Trophoblast cell (in vitro differentiated cells and primary cell): ENCODE results near the gene GPD1.

Experiments
- DNase-seq, 2 donors: peaks; one replicate each; pipeline ENCODE4 v3.0.0-alpha.2; 2016
- H2AFZ ChIP-seq: 2 replicates; pipeline ENCODE4 v1.6.1; 2013; ENCODE audit warnings: low read length, moderate library complexity, mild to moderate bottlenecking; ENCODE audit not compliant: insufficient read depth, poor library complexity
- H2AK5ac ChIP-seq: 2 replicates; pipeline ENCODE4 v1.6.1; 2013; ENCODE audit warnings: mild to moderate bottlenecking, low read length
- H2BK120ac ChIP-seq: 2 replicates; pipeline ENCODE4 v1.6.1; 2013; ENCODE audit warnings: low read length, mild to moderate bottlenecking, moderate library complexity; ENCODE audit not compliant: insufficient read depth, poor library complexity
- H2BK12ac ChIP-seq: 2 replicates; pipeline ENCODE4 v1.6.1; 2013; ENCODE audit warnings: mild to moderate bottlenecking, low read length, moderate library complexity
- H2BK5ac ChIP-seq: 2 replicates; pipeline ENCODE4 v1.6.1; 2013; ENCODE audit warnings: low read length, low read depth, moderate library complexity, mild to moderate bottlenecking; ENCODE audit not compliant: poor library complexity
- H3K14ac ChIP-seq: 2 replicates; pipeline ENCODE4 v1.6.1; 2013; ENCODE audit warnings: mild to moderate bottlenecking, low read length
- H3K18ac ChIP-seq: 2 replicates; pipeline ENCODE4 v1.6.1; 2013; ENCODE audit warnings: mild to moderate bottlenecking, low read length
- H3K23ac ChIP-seq: 2 replicates; pipeline ENCODE4 v1.6.1; 2013; ENCODE audit warnings: low read length
- H3K27ac ChIP-seq: 2 replicates; pipeline ENCODE4 v1.5.1; 2013; ENCODE audit warnings: low read depth, mild to moderate bottlenecking, inconsistent platforms, low read length, moderate library complexity
- H3K27me3 ChIP-seq: 2 replicates; pipeline ENCODE4 v1.6.1; 2013; ENCODE audit warnings: inconsistent platforms, mild to moderate bottlenecking, low read length, moderate library complexity; ENCODE audit not compliant: insufficient read depth
- H3K36me3 ChIP-seq, 2 experiments: 1 replicate in 1 of 2; 2 replicates in 1 of 2; pipeline ENCODE4 v1.6.1; 2013; ENCODE audit warnings: low read length in 2 of 2, mild to moderate bottlenecking in 2 of 2, moderate library complexity in 1 of 2; ENCODE audit not compliant: insufficient read depth in 2 of 2, control insufficient read depth in 1 of 2
- H3K4ac ChIP-seq: 2 replicates; pipeline ENCODE4 v1.6.1; 2013; ENCODE audit warnings: low read depth, mild to moderate bottlenecking, low read length, moderate library complexity
- H3K4me1 ChIP-seq, 2 experiments: 1 replicate in 1 of 2; 2 replicates in 1 of 2; pipeline ENCODE4 v1.6.1; 2013; ENCODE audit warnings: low read length in 2 of 2, mild to moderate bottlenecking in 2 of 2, moderate library complexity in 1 of 2; ENCODE audit not compliant: insufficient read depth in 2 of 2, control insufficient read depth in 1 of 2
- H3K4me2 ChIP-seq: 2 replicates; pipeline ENCODE4 v1.6.1; 2013; ENCODE audit warnings: inconsistent platforms, mild to moderate bottlenecking, low read length, moderate library complexity
- H3K4me3 ChIP-seq: 2 replicates; pipeline ENCODE4 v1.5.1; 2013; ENCODE audit warnings: mild to moderate bottlenecking, low read depth, low read length, inconsistent platforms
- H3K79me1 ChIP-seq: one replicate; pipeline ENCODE4 v1.6.1; 2013; ENCODE audit warnings: low read length
- H3K79me2 ChIP-seq: 2 replicates; pipeline ENCODE4 v1.6.1; 2013; ENCODE audit warnings: low read length, mild to moderate bottlenecking; ENCODE audit not compliant: control insufficient read depth, insufficient read depth, poor library complexity
- H3K9ac ChIP-seq: 2 replicates; pipeline ENCODE4 v1.6.1; 2013; ENCODE audit warnings: mild to moderate bottlenecking, low read length
- H3K9me3 ChIP-seq: 2 replicates; pipeline ENCODE4 v1.6.1; 2013; ENCODE audit warnings: low read depth, mild to moderate bottlenecking, control low read depth, inconsistent platforms, low read length; ENCODE audit not compliant: insufficient read depth
- H4K12ac ChIP-seq: 2 replicates; pipeline ENCODE4 v1.6.1; 2013; ENCODE audit warnings: low read depth, mild to moderate bottlenecking, low read length, moderate library complexity
- H4K8ac ChIP-seq: 2 replicates; pipeline ENCODE4 v1.6.1; 2013; ENCODE audit warnings: low read depth, mild to moderate bottlenecking, low read length, moderate library complexity
- H4K91ac ChIP-seq: one replicate; pipeline ENCODE4 v1.6.1; 2013; ENCODE audit warnings: low read depth, mild to moderate bottlenecking, low read length, moderate library complexity
- WGBS: extraction: QIAGEN DNeasy Blood & Tissue Kit; methylation state at CpG from one replicate; pipeline ENCODE4 v1.1.7; 2013; ENCODE audit warnings: missing lambda C conversion rate; ENCODE audit not compliant: insufficient read length, insufficient coverage; ENCODE audit errors: extremely low coverage; 5-methylcytosine and 5-hydroxymethylcytosine counted together

The GPD1 gene

DNA sequence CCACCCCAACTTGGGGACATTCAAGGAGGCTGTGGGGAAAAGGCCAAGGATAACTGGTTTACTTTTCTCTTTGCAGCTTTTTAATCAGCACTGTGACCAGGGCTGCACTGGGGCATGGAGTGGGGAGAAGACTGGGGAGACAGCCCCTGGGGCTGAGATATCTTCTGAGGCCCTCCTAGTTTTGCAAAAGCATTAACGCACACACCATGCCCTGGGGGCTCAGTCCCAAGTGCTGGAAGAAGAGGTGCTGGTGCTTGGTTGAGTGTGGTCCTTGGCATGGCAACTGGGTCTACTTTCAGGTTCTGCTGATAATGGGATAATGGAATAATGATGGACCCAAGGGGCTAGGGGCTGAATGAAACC lies 28.0 kb upstream of the GPD1 start:
- H3K23ac ChIP-seq = no peak overlapping the region
- no peak overlapping the region for H3K18ac ChIP-seq
- no peak overlapping the region for H3K4me2 ChIP-seq
- no peak overlapping the region for H4K12ac ChIP-seq
- no peaks in the 10 kb centered on the region for H3K36me3 ChIP-seq
- H4K8ac ChIP-seq = no peak overlapping the region
- WGBS = no CpG with 5 or more reads among the region's 1 CpG
- H3K79me1 ChIP-seq = no peaks in the 10 kb centered on the region
- H2AK5ac ChIP-seq = no peak overlapping the region
- no peaks in the 10 kb centered on the region for H3K27me3 ChIP-seq
- H3K4me3 ChIP-seq = no peak overlapping the region
- H2BK120ac ChIP-seq = no peak overlapping the region
- H3K79me2 ChIP-seq = no peaks in the 10 kb centered on the region
- no peaks in the 10 kb centered on the region for H3K9me3 ChIP-seq
- H3K9ac ChIP-seq = no peak overlapping the region
- H4K91ac ChIP-seq = no peak overlapping the region
- DNase-seq = no peak
- H3K4ac ChIP-seq = no peak overlapping the region
- no peak overlapping the region for H3K27ac ChIP-seq
- no peak overlapping the region for H3K14ac ChIP-seq
- no peak overlapping the region for H2BK12ac ChIP-seq
- no peak overlapping the region for H2BK5ac ChIP-seq
- peaks cover 2% of the 10 kb centered on the region in 2 experiments for H3K4me1 ChIP-seq
- no peak overlapping the region for H2AFZ ChIP-seq

DNA sequence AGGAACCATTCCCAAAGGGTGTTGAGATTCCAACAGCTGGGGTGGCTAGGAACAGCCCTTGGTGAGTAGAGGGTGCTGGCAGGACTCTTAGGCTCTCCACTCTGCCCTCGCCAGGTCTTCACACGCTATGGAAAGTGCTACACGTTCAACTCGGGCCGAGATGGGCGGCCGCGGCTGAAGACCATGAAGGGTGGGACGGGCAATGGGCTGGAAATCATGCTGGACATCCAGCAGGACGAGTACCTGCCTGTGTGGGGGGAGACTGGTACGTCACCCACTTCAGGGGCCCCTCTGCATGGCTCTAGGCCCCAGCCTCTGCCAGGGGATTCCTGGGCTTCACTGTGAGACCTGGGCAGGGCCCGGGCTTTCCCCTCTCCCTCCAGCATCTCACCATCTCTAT lies 26.7 kb upstream of the GPD1 start:
- no CpG with 5 or more reads among the region's 12 CpGs for WGBS
- Histone ChIP-seq H3K79me1 (no peaks in the 10 kb centered on the region), H2BK120ac (no peak overlapping the region), H4K12ac (no peak overlapping the region), H3K23ac (no peak overlapping the region), H3K18ac (no peak overlapping the region), H3K4me3 (no peak overlapping the region), H3K27me3 (no peaks in the 10 kb centered on the region), H3K4me2 (no peak overlapping the region), H4K91ac (no peak overlapping the region), H3K27ac (no peak overlapping the region), H3K4me1 (peaks cover 2% of the 10 kb centered on the region in 2 experiments), H2BK5ac (no peak overlapping the region), H3K36me3 (no peaks in the 10 kb centered on the region), H2AK5ac (no peak overlapping the region), H3K79me2 (no peaks in the 10 kb centered on the region), H3K9ac (no peak overlapping the region), H2AFZ (no peak overlapping the region), H3K9me3 (peaks cover 2% of the 10 kb centered on the region), H4K8ac (no peak overlapping the region), H2BK12ac (no peak overlapping the region), H3K4ac (no peak overlapping the region), H3K14ac (no peak overlapping the region)
- no peak for DNase-seq

DNA sequence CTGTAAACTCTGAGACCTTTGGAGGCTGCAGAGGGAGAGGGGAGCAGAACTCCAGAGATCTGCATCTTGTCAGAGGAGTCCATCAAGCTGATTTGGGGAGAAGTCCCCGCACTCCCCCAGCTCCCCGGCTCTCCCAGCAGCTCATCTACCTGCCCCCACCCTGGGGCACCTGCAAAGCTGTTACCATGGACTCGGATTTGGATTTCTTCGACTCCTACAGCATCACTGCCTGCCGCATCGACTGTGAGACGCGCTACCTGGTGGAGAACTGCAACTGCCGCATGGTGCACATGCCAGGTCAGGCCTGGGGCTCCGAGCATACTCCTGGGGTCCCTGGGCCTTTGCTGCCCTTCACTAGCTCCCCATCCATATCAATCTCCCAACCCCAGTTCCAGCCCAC lies 25.5 kb upstream of the GPD1 start:
- no peak for DNase-seq
- H4K91ac ChIP-seq = no peak overlapping the region
- WGBS = no CpG with 5 or more reads among the region's 10 CpGs
- no peaks in the 10 kb centered on the region for H3K79me2 ChIP-seq
- H3K9ac ChIP-seq = no peak overlapping the region
- H3K9me3 ChIP-seq = peaks cover 2% of the 10 kb centered on the region
- no peak overlapping the region for H3K4me3 ChIP-seq
- no peak overlapping the region for H2AFZ ChIP-seq
- no peak overlapping the region for H2AK5ac ChIP-seq
- H3K4me2 ChIP-seq = no peak overlapping the region
- no peaks in the 10 kb centered on the region for H3K79me1 ChIP-seq
- H3K4me1 ChIP-seq = peaks cover 0 to 2% of the 10 kb centered on the region in 2 experiments
- no peak overlapping the region for H2BK5ac ChIP-seq
- H3K18ac ChIP-seq = no peak overlapping the region
- no peaks in the 10 kb centered on the region for H3K27me3 ChIP-seq
- no peak overlapping the region for H4K12ac ChIP-seq
- no peak overlapping the region for H2BK12ac ChIP-seq
- H2BK120ac ChIP-seq = no peak overlapping the region
- no peak overlapping the region for H3K14ac ChIP-seq
- no peak overlapping the region for H3K27ac ChIP-seq
- H3K23ac ChIP-seq = no peak overlapping the region
- H3K4ac ChIP-seq = no peak overlapping the region
- no peak overlapping the region for H4K8ac ChIP-seq
- no peaks in the 10 kb centered on the region for H3K36me3 ChIP-seq

DNA sequence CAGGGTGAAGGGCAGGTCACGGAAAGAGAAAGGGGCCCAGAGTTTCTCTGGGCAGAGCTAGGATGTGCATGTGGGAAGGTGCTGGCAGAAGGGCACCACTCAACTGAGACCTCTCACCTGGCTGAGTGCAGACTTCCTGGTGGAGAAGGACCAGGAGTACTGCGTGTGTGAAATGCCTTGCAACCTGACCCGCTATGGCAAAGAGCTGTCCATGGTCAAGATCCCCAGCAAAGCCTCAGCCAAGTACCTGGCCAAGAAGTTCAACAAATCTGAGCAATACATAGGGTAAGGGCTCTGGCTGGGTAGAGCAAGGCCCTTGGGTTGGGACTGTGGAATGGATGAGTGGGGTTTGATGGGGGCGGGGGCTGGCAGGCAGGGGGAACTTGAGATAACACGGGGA lies 24.0 kb upstream of the GPD1 start:
- DNase-seq = no peak
- Histone ChIP-seq H3K14ac (no peak overlapping the region), H3K4ac (no peak overlapping the region), H2BK120ac (no peak overlapping the region), H3K79me2 (no peaks in the 10 kb centered on the region), H4K12ac (no peak overlapping the region), H3K18ac (no peak overlapping the region), H2AFZ (no peak overlapping the region), H3K9me3 (peaks cover 2% of the 10 kb centered on the region), H2BK12ac (no peak overlapping the region), H3K9ac (no peak overlapping the region), H3K4me3 (no peak overlapping the region), H3K23ac (no peak overlapping the region), H3K27ac (no peak overlapping the region), H3K4me2 (no peak overlapping the region), H4K91ac (no peak overlapping the region), H2AK5ac (no peak overlapping the region), H4K8ac (no peak overlapping the region), H2BK5ac (no peak overlapping the region), H3K36me3 (no peaks in the 10 kb centered on the region), H3K27me3 (no peaks in the 10 kb centered on the region), H3K79me1 (no peaks in the 10 kb centered on the region), H3K4me1 (peaks cover 2% of the 10 kb centered on the region in 2 experiments)
- no CpG with 5 or more reads among the region's 5 CpGs for WGBS
